ENCODE measurements around the gene CAMSAP1. TPM values are rescaled to one million over a fixed set of nuclear protein-coding genes. Genes with fewer than 3 reads are reported as not detected.

CAMSAP1 gene
- total and polyA plus RNA-seq, 7 donors, result 2.3 to 37.7 (median 19.4) TPM

GRCh38 chr9:135874859-135875258, 32.5 kb downstream of the CAMSAP1 start:
- H3K27ac ChIP-seq, result no peak overlapping the region
- no peaks in the 10 kb centered on the region for H3K27me3 ChIP-seq
- no peaks in the 10 kb centered on the region for H3K9me3 ChIP-seq
- TF ChIP-seq EP300 (IDR thresholded peaks at IDR 0.05) (no peak), POLR2AphosphoS5 (IDR thresholded peaks at IDR 0.05) (no peak), CTCF (IDR thresholded peaks at IDR 0.05) (no peak), POLR2A (IDR thresholded peaks at IDR 0.05) (no peak)
- no peak overlapping the region for H3K4me3 ChIP-seq
- intact Hi-C loops (cut with DNase I), result no loop called here
- no peaks in the 10 kb centered on the region for H3K4me1 ChIP-seq
- 90 to 92% methylated on average over 5 of the region's 5 CpGs for WGBS, 2 donors
- no peak for DNase-seq
- H3K36me3 ChIP-seq, result no peaks in the 10 kb centered on the region

GRCh38 chr9:135869909-135870308, 37.4 kb downstream of the CAMSAP1 start:
- no peak overlapping the region for H3K27ac ChIP-seq
- H3K36me3 ChIP-seq, result no peaks in the 10 kb centered on the region
- no peaks in the 10 kb centered on the region for H3K27me3 ChIP-seq
- H3K4me1 ChIP-seq, result peaks cover 0 to 6% (median under 1%) of the 10 kb centered on the region in 4 donors
- no peak for DNase-seq
- TF ChIP-seq POLR2AphosphoS5 (IDR thresholded peaks at IDR 0.05) (no peak), CTCF (IDR thresholded peaks at IDR 0.05) (no peak), POLR2A (IDR thresholded peaks at IDR 0.05) (no peak), EP300 (IDR thresholded peaks at IDR 0.05) (no peak)
- intact Hi-C loops (cut with DNase I), result no loop called here
- H3K4me3 ChIP-seq, result no peak overlapping the region
- 96 to 98% methylated on average over 3 of the region's 3 CpGs for WGBS, 2 donors
- H3K9me3 ChIP-seq, result no peaks in the 10 kb centered on the region

- H3K4me1 ChIP-seq, result peaks cover 0 to 7% (median 5%) of the 10 kb centered on the region in 4 donors
- H3K27me3 ChIP-seq, result no peaks in the 10 kb centered on the region
- 93 to 94% methylated on average over 7 of the region's 7 CpGs for WGBS, 2 donors
- no peak overlapping the region for H3K4me3 ChIP-seq
- no peaks in the 10 kb centered on the region for H3K9me3 ChIP-seq
- TF ChIP-seq CTCF (IDR thresholded peaks at IDR 0.05), result no peak
- no peak for TF ChIP-seq EP300 (IDR thresholded peaks at IDR 0.05)
- TF ChIP-seq POLR2AphosphoS5 (IDR thresholded peaks at IDR 0.05), result no peak
- TF ChIP-seq POLR2A (IDR thresholded peaks at IDR 0.05), result no peak
- intact Hi-C loops (cut with DNase I), result loop anchor here (2.0 kb wide), 1 partner anchor 257 kb away; no protein-coding TSS in a partner anchor
- DNase-seq, result no peak
- no peak overlapping the region for H3K27ac ChIP-seq
- no peaks in the 10 kb centered on the region for H3K36me3 ChIP-seq
These were observed 41.8 kb downstream of the CAMSAP1 start for GRCh38 chr9:135865531-135865930.

- Histone ChIP-seq H3K4me1 (peaks cover 0 to 7% (median 5%) of the 10 kb centered on the region in 4 donors), H3K27ac (no peak overlapping the region), H3K4me3 (no peak overlapping the region), H3K9me3 (no peaks in the 10 kb centered on the region), H3K36me3 (no peaks in the 10 kb centered on the region), H3K27me3 (no peaks in the 10 kb centered on the region)
- intact Hi-C loops (cut with DNase I), result loop anchor here (2.0 to 5.0 kb wide), 2 partner anchors 43 to 258 kb away; partner anchors contain the start of gene CAMSAP1
- TF ChIP-seq CTCF (IDR thresholded peaks at IDR 0.05) (peak in 3 of 4 experiments; percentile 60 to 87 (median 73)), POLR2AphosphoS5 (IDR thresholded peaks at IDR 0.05) (no peak)
- WGBS, 2 donors, result 44 to 48% methylated on average over 8 of the region's 8 CpGs
- no peak for DNase-seq
These were observed 42.8 kb downstream of the CAMSAP1 start for GRCh38 chr9:135864447-135865049.

GRCh38 chr9:135862809-135863208, 44.5 kb downstream of the CAMSAP1 start:
- H3K27me3 ChIP-seq, result no peaks in the 10 kb centered on the region
- intact Hi-C loops (cut with DNase I), result loop anchor here (5.0 kb wide), 1 partner anchor 44 kb away; the partner anchor contains the start of gene CAMSAP1
- no peak overlapping the region for H3K27ac ChIP-seq
- no peaks in the 10 kb centered on the region for H3K36me3 ChIP-seq
- WGBS, 2 donors, result 89 to 91% methylated on average over 8 of the region's 8 CpGs
- DNase-seq, result no peak
- H3K4me3 ChIP-seq, result no peak overlapping the region
- no peaks in the 10 kb centered on the region for H3K9me3 ChIP-seq
- TF ChIP-seq POLR2AphosphoS5 (IDR thresholded peaks at IDR 0.05), result no peak
- no peak for TF ChIP-seq POLR2A (IDR thresholded peaks at IDR 0.05)
- TF ChIP-seq EP300 (IDR thresholded peaks at IDR 0.05), result no peak
- peaks cover 0 to 9% (median 2%) of the 10 kb centered on the region in 4 donors for H3K4me1 ChIP-seq
